K562 (cell line): ENCODE data around the gene TMEFF2. TPM values are rescaled to one million over a fixed set of nuclear protein-coding genes. Genes with fewer than 3 reads are reported as not detected.

Source experiments
- ATAC-seq: fragments of 200-7000 bp; cut with Tn5 transposase; 3 replicates; pipeline ENCODE4 v1.9.1; 2020; ENCODE audit warnings: moderate library complexity
- BruUV-seq: library from RNA; stranded (reverse); fragments of 400-500 nt; replicated peaks from 2 replicates; lab custom pipeline; 2021; lab: Mats Ljungman, UMichigan
- CTCF ChIA-PET: fragments of 300-600 bp; formaldehyde crosslinking; extraction: SDS; loops from one replicate; lab custom pipeline; 2021; ENCODE audit warnings: low intra/inter-chr PET ratio; lab: Yijun Ruan, JAX
- POLR2A ChIA-PET: fragments of 300-600, 350-650 bp; sonication (Branson Sonifier 250); formaldehyde crosslinking; extraction: SDS; loops from one replicate; lab custom pipeline; 2021; ENCODE audit warnings: antibody characterized with exemption, inconsistent platforms; lab: Yijun Ruan, JAX
- DNase-seq, 4 experiments: peaks; one replicate each; pipeline versions ENCODE4 v3.0.0 to v3.0.0-alpha.2; 2011 to 2018; ENCODE audit warnings: low spot score in 3 of 4, mixed read lengths in 3 of 4; ENCODE audit errors: extremely low read depth in 1 of 4
- FAIRE-seq: peaks from 2 replicates; lab custom pipeline; 2011; peaks lifted over from hg19 to GRCh38; lab: Jason Lieb, UNC
- H2AFZ ChIP-seq: 2 replicates; pipeline ENCODE4 v1.6.0; 2011; ENCODE audit warnings: low read depth, low read length, control low read depth, inconsistent platforms
- H3K27ac ChIP-seq: fragments of 200-600 bp; 3 replicates; pipeline ENCODE4 v1.8.0; 2011; ENCODE audit warnings: low read depth, mild to moderate bottlenecking, control low read depth, inconsistent platforms, low read length, moderate library complexity, mixed read lengths; ENCODE audit errors: extremely low read depth
- H3K27me3 ChIP-seq, 2 experiments: fragments of 300-600 bp in 1 of 2; 2 replicates in 1 of 2; 3 replicates in 1 of 2; pipeline versions ENCODE4 v1.6.0 to v1.8.0; 2011; ENCODE audit warnings: inconsistent platforms in 2 of 2, low read length in 2 of 2, mild to moderate bottlenecking in 1 of 2, mixed read lengths in 1 of 2, moderate library complexity in 1 of 2; ENCODE audit not compliant: control insufficient read depth in 2 of 2, insufficient read depth in 2 of 2
- H3K36me3 ChIP-seq: fragments of 300-600 bp; 3 replicates; pipeline ENCODE4 v1.8.0; 2011; ENCODE audit warnings: mild to moderate bottlenecking, low read length, inconsistent platforms; ENCODE audit not compliant: control insufficient read depth, insufficient read depth
- H3K4me1 ChIP-seq, 2 experiments: fragments of 200-600 bp in 1 of 2; replicated peaks in 1 of 2; 2 replicates in 1 of 2; 3 replicates in 1 of 2; pipeline versions ENCODE4 v1.5.1 to v1.8.0; 2011; ENCODE audit warnings: inconsistent platforms in 2 of 2, low read length in 2 of 2, mild to moderate bottlenecking in 1 of 2, mixed read lengths in 1 of 2, moderate library complexity in 1 of 2; ENCODE audit not compliant: control insufficient read depth in 2 of 2, insufficient read depth in 2 of 2
- H3K4me2 ChIP-seq: 2 replicates; pipeline ENCODE4 v1.6.1; 2011; ENCODE audit warnings: low read length, control low read depth, inconsistent platforms, mixed read lengths; ENCODE audit not compliant: insufficient read depth
- H3K4me3 ChIP-seq: fragments of 200-600 bp; sonication (generic), shearing (Covaris generic); 2 replicates; pipeline ENCODE4 v1.5.1; 2016; ENCODE audit warnings: control low read depth, inconsistent platforms
- H3K79me2 ChIP-seq: fragments of 200-600 bp; 3 replicates; pipeline ENCODE4 v1.8.0; 2011; ENCODE audit warnings: low read length, inconsistent platforms; ENCODE audit not compliant: control insufficient read depth, insufficient read depth
- H3K9ac ChIP-seq, 2 experiments: 2 replicates each; pipeline versions ENCODE4 v1.6.0 to v1.6.1; 2011; ENCODE audit warnings: low read depth in 2 of 2, low read length in 2 of 2, control low read depth in 1 of 2, inconsistent platforms in 1 of 2, mild to moderate bottlenecking in 1 of 2, mixed read lengths in 1 of 2; ENCODE audit not compliant: insufficient read depth in 1 of 2
- H3K9me1 ChIP-seq: one replicate; pipeline ENCODE4 v1.6.0; 2011; ENCODE audit warnings: inconsistent platforms, mild to moderate bottlenecking, low read length, moderate library complexity; ENCODE audit not compliant: control insufficient read depth, insufficient read depth
- H3K9me3 ChIP-seq: replicated peaks from 2 replicates; pipeline ENCODE4 v1.5.1; 2011; ENCODE audit warnings: low read depth, low read length, inconsistent platforms; ENCODE audit not compliant: control insufficient read depth, insufficient read depth
- H4K20me1 ChIP-seq: replicated peaks from 2 replicates; pipeline ENCODE4 v1.6.1; 2011; ENCODE audit warnings: low read length, inconsistent platforms, mixed read lengths; ENCODE audit not compliant: control insufficient read depth, insufficient read depth
- CEBPG ChIP-seq, 3 experiments: fragments of 200-800 bp in 1 of 3; sonication (Bioruptor generic) in 1 of 3; sonication (generic) in 1 of 3; formaldehyde crosslinking in 1 of 3; IDR thresholded peaks in 2 of 3; conservative IDR thresholded peaks in 1 of 3; 2 replicates each; pipeline versions ENCODE4 v1.6.1 to v1.8.0; 2016 to 2022; ENCODE audit warnings: missing compliant biosample characterization in 2 of 3, missing genetic modification characterization in 2 of 3, mild to moderate bottlenecking in 1 of 3, missing genetic modification reagents in 1 of 3
- WGBS: fragments of 100-300 bp; shearing (Covaris generic); methylation state at CpG from one replicate; pipeline ENCODE4 v1.1.6; 2016; ENCODE audit warnings: low coverage, mixed read lengths; ENCODE audit not compliant: insufficient coverage; ENCODE audit errors: missing lambda C conversion rate; 5-methylcytosine and 5-hydroxymethylcytosine counted together
- in situ Hi-C: fragments of 300-500 bp; cut with MboI; formaldehyde crosslinking; loops from 4 replicates; pipeline ENCODE4 v1.15.0; 2018; ENCODE audit warnings: inconsistent platforms, mixed read lengths
- intact Hi-C: fragments of 100-400 bp; cut with micrococcal nuclease; formaldehyde crosslinking; loops from 2 replicates; pipeline ENCODE4 v1.14.2; 2022
- polyA plus RNA-seq, 8 experiments: library from polyadenylated mRNA; depleted of rRNA in 4 of 8; stranded (reverse) in 5 of 8; unstranded in 3 of 8; fragments of >200 nt; fragmentation: Nextera tagmentation in 2 of 8; fragmentation: Illumina TruSeq in 1 of 8; extraction: Ambion mirVana in 2 of 8; extraction: Trizol in 1 of 8; gene quantifications; 2 replicates each; pipeline versions ENCODE4 v1.2.1 to v1.2.3, GENCODE V29; 2011 to 2014; ENCODE audit warnings: inconsistent platforms in 1 of 8, missing spikeins in 1 of 8
- total RNA-seq, 7 experiments: library from RNA; depleted of rRNA in 6 of 7; stranded (reverse); fragments of >200 nt in 6 of 7; fragmentation: Illumina TruSeq in 2 of 7; extraction: Trizol in 2 of 7; gene quantifications; 2 replicates each; pipeline versions ENCODE4 v1.2.1 to v1.2.3, GENCODE V29; 2011 to 2021; ENCODE audit warnings: low replicate concordance in 1 of 7
- TF ChIP-seq, protein P1 (sequence below): conservative IDR thresholded peaks from 2 replicates; pipeline ENCODE4 v1.6.1; 2011; ENCODE audit warnings: low read depth, mild to moderate bottlenecking, low read length; ENCODE audit not compliant: control insufficient read depth

The TMEFF2 gene
- total and polyA plus RNA-seq, 9 of the 15 experiments (the other 6 are each of a cell fraction or from before 2014, with no cell fraction given): 1.4 TPM; not detected in 8

DNA sequence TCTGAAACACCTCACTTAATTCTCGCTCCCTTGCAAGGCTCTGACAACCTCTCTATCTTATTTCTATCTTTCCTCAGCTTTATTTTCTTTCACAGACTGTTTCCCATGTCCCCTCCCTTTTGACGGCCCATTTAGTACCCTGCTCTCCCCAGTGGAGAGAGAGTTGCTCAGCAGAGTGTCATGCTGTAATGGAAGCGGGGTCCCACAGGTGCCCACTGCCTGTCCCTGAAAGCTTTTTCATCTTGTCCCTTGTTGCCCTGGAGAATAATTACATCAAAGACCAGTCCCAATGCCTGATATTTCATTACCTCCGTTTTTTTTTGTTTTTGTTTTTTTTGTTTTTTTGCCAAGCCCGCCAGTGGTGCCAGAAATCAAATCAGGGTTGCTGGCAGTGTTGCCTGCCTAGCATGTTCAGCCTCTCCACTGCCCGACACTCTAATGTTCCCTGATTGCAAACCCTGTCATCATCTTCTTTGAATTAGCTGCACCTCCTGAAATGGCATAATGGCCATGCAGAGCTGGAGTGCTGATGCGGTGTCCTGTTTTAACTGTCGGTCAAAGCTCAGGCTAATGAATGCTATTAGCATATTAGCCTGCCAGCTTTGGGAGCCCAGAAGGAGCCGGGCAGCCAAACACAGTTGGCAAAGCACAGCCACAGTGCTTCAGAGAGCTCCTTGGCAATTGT is 276.6 kb downstream of the TMEFF2 start:
- Histone ChIP-seq H4K20me1 (no peaks in the 10 kb centered on the region), H3K27me3 (no peaks in the 10 kb centered on the region), H3K9me3 (no peaks in the 10 kb centered on the region), H3K9me1 (no peaks in the 10 kb centered on the region), H3K9ac (no peak overlapping the region), H3K27ac (no peak overlapping the region), H3K4me3 (no peak overlapping the region), H3K36me3 (no peaks in the 10 kb centered on the region), H3K4me2 (no peak overlapping the region), H2AFZ (no peak overlapping the region), H3K79me2 (no peaks in the 10 kb centered on the region), H3K4me1 (no peaks in the 10 kb centered on the region)
- DNase-seq (no peak), FAIRE-seq (no peak), ATAC-seq (no peak)
- ChIA-PET POLR2A (no interaction called here), CTCF (interaction anchor here (0.6 kb wide), 1 partner anchor 60 kb away, joined by 5 read pairs; no protein-coding TSS in a partner anchor)
- TF ChIP-seq CEBPG (CRISPR knock-in tag; IDR thresholded peaks at IDR 0.05) (no peak), CEBPG (tag; conservative IDR thresholded peaks at IDR 0.05 in 1 of 2, IDR thresholded peaks at IDR 0.05 in 1 of 2) (peak in 1 of 2 experiments; percentile 40; a peak in 1 of 4 replicates)
- TF ChIP-seq, protein P1, sequence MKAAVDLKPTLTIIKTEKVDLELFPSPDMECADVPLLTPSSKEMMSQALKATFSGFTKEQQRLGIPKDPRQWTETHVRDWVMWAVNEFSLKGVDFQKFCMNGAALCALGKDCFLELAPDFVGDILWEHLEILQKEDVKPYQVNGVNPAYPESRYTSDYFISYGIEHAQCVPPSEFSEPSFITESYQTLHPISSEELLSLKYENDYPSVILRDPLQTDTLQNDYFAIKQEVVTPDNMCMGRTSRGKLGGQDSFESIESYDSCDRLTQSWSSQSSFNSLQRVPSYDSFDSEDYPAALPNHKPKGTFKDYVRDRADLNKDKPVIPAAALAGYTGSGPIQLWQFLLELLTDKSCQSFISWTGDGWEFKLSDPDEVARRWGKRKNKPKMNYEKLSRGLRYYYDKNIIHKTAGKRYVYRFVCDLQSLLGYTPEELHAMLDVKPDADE: no peak
- intact Hi-C loops: no loop called here
- no TSS peak for BruUV-seq
- 72% methylated on average over 9 of the region's 9 CpGs for WGBS
- in situ Hi-C loops: no loop called here
